Measurements from ENCODE around the gene PREB.

The PREB gene

DNA sequence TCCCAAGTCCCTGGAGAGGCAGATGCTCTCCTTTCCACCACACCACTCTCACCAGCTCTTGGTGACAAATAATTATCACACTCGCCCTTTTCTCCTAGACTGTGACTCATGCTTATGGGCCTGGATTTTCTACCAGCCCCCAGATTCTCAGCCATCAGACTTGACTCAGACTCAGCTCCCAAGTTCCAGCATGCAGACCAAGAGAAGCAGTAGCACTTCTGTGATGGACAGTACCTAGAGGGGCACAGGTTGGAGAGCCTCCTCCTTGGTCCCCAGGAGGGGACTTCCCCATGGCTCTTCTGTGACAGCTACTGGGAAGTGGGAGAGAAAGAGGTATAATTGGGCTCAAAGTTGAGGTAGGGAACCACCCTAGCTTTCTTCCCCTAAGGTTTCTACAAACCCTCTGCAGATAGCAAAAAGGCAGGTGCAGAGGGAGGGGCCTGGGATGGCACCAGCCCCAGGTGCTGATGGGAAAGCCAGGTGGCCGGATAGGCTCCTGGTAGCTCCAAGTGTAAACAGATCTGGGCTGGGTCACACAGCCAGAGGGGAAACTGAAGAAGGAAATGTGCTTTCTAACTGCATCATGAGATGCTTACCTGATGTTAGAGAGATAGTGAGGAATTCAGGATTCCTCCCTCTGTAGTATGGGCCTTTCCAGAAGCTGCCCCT, 18.5 kb upstream of the PREB start:
- DNase-seq (ENCODE audit: low read depth in 2 of 2), result no peak

- no peak for DNase-seq (ENCODE audit: low read depth in 2 of 2)
Observed at GRCh38 chr2:27152102-27152795, 17.8 kb upstream of the PREB start.

- DNase-seq (ENCODE audit: low read depth in 2 of 2), result no peak
Observed at GRCh38 chr2:27150639-27151230, 16.3 kb upstream of the PREB start.

- DNase-seq (ENCODE audit: low read depth in 2 of 2), result no peak
Observed at GRCh38 chr2:27149570-27150405, 15.4 kb upstream of the PREB start.

DNA sequence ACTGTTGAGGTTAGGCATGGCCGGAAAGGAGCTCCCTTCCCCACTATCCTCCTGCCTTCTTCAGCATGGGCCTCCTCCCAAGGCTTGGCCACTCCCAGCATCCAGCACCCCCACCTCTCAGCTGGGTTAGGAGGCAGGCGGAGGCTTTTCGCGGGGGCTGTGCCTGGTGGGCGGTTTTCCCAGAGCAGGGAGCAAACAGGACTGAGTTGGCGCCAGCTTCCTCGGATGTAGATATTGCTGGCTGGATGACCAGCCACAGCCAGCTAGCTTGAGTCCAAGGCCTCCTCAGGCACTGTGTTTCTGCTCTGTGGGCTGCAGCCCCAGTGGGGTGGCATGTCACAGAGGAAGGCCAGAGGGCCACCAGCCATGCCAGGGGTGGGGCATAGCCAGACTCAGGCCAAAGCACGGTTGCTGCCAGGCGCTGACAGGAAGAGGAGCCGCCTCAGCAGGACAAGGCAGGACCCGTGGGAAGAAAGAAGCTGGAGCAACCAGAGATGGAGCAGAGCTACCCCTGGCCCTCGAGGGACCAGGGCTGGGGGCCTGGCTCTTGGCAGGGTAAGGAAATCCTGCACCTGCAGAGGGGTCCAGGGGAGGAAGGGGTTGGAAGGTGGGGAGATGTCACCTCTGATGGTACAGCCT, 14.5 kb upstream of the PREB start, which contains the start of gene TCF23:
Gene TCF23, plus strand, starts transcription at position 204 of the 639 bp plus-strand sequence. Its CDS starts 130 bp downstream, at position 334.
- no peak for DNase-seq (ENCODE audit: low read depth in 2 of 2)

DNA sequence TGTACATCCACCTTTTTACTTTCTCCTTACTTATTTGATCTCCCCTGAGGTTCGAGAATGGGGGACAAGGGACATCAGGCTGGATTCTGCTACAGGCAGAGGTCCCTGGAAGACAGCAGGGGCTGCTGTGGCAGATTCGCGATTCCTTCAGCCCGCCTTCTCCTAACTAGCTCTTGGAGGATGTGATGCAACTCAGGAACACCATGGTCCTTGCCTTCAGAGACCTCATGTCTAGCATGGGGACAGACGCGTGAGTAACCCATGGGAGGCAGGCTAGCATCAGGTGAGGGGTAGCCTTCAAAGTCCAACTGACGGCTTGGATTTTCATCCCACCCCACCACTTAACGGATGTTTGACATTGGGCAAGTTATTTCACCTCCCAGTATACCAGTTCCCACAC, 13.5 kb upstream of the PREB start:
- no peak for DNase-seq (ENCODE audit: low read depth in 2 of 2)

GRCh38 chr2:27145682-27146081, 11.2 kb upstream of the PREB start:
- DNase-seq (ENCODE audit: low read depth in 2 of 2), result no peak

DNA sequence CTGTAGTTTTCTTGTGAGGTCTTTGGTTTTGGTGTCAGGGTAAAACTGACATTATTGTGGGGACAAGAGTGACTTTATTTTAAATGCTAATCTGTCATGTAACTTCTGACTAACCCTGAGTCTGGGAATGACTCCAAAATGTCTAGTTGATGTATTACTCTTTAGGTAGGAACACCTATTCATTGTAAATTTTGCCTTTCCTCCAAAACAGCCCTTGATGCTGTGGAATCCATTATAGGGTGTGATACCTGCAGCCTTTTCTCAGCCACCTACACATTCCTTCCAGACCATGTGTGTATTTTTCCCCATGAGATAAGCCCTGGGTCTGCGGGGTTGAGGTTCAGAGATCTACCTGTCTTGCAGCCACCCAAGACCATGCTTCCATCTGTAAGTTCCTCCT, 8.8 kb upstream of the PREB start:
- DNase-seq (ENCODE audit: low read depth in 2 of 2), result no peak

DNA sequence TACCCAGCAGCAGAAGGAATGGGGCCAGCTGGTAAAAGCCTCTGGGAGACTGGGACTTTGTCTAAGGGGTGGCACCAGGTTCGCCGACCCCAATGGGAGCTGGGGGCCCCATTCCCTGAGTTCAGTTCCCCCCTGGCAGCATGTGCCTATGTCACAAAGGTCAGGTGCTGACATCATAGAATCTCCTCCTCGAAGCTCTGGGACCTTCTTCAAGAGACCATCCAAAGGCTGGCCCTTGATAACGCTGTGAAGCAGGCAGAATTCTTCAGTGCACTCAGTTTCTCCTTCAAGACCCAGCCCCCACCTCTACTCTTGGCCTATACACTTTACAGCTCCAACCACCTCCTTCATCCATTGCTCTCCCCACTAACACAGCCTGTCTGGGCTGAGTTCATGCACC, 4.9 kb upstream of the PREB start, which contains the start of gene PRR30:
Gene PRR30, minus strand, starts transcription at position 101 of the 400 bp plus-strand sequence. CDS start 1,081 bp downstream, outside the sequence.
- no peak for DNase-seq (ENCODE audit: low read depth in 2 of 2)

DNA sequence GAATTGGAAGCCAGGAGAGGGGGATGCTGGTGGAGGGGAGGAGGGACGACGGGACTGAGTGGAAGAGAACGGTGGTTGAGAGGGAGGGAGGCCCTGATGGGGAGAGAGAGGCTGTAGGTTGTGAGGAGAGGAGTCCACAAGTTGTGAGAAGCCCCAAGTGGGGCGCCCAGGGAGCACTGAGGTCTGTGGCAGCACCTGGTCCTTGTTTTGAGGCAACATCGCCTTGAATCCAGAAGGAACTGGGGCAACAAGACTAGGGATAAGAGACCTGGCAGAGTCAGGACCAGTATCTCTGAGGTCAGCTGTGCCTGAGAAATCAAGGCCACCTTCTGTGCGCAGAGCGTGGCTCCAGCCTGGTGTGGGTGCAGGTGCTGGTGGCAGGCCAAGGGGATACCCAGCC, 3.7 kb upstream of the PREB start:
- DNase-seq (ENCODE audit: low read depth in 2 of 2), result no peak

DNA sequence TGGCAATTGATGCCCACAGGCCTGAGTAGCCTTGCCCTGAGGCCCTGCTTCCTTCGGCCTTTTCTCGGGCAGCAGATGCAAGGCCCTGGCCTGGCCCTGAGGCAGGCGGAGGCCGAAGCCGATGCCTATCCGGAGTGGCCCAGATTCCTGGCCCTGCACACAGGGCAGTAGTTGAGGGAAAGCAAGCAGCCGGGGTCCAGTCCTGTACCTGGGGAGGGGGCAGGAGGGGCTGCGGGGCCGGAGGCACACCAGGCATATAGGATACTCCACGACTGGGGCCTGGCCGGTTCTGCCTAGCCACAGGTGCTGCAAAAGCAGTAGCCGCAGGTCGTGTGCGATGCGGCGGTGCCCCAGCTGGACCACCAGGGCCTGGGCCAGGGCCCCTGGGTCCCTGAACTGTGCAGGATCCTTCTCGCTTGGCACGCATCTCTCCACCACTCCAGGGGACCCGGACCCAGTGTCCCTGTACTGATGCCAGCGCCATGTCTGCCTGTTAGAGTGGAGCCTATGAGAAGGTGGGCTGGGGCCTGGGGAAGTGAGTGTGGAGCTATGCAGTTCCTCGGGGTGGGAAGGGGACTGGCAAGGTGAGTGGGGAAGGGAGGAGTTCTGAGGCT, 3.0 kb upstream of the PREB start:
- no peak for DNase-seq (ENCODE audit: low read depth in 2 of 2)

DNA sequence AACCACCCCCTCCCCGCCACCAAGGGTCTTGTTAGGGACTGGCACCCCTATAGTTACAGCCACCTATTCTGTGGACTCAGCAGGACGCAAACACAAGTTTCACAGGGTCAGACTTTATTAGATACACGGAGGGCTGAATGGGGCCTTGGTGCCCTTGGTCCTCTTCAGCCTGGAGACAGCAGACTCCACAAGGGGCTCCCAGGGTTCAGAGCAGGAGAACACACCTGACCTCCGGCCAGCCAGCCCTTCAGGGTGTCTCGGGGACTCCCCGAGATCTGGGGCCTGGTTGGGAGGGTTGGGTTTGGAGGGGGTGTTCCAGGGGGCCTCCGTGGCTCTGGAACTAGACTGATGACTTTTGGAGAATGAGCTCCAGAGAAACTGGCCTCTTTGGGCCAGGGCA, 2.3 kb upstream of the PREB start:
- no peak for DNase-seq (ENCODE audit: low read depth in 2 of 2)

- no peak for DNase-seq (ENCODE audit: low read depth in 2 of 2)
Observed at GRCh38 chr2:27135478-27135955, 1.1 kb upstream of the PREB start.

- DNase-seq (ENCODE audit: low read depth in 2 of 2), result no peak
Observed at GRCh38 chr2:27134781-27135477, 493 bp upstream of the PREB start.

DNA sequence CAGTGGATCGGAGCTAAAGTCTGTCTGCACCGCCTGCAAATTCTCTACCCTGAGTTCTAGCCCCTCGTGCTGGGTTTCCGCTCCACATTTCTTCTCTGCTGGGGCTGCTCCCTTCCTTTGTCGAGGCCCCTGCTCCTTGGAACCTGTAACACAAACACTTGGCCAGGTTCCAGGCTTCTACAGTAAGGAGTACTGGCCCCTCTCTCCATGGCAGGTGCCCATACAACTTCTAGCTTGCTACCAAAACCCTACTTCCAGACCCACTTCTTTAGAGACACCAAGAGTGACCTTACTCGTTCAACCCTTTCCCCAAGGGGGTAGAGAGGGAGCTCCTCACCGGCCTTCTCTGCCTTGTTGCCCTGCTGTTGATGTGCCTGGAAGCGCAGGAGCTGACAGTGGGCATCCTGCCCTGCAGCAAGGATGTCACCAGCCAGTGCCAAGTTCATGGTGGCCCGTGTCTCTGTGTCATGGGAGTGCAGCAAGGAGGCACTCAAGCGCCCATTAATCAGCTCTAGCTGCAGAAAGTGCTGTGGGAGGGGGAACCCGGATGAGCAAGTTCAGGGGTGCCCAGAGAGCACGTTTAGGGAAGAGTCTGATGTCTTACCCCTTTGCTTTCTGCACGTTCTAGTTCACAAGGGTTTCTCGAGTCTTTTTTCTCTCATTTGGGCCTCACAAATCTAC, 1.1 kb downstream of the PREB start:
- DNase-seq (ENCODE audit: low read depth in 2 of 2), result no peak

DNA sequence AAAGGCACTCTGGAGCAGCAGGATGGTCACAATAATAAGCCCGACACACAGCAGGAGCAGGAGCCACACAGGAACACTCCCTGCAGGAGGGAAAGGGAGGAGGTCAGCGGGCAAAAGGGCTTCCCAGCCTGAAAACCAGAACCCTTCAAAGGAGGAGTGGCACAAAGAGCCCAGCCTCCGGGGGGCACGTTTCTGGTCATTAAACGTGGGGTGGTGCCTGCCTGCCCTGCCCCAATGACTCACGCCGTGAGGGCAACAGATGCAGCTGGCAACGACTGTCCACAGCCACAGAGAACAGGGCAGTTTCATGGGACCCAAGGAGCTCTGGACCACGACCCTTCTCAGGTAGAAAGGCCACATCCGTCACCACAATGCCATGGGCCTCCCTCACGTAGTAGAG, 3.0 kb downstream of the PREB start:
- DNase-seq (ENCODE audit: low read depth in 2 of 2), result no peak

- DNase-seq (ENCODE audit: low read depth in 2 of 2), result no peak
Observed at GRCh38 chr2:27130396-27130795, 4.0 kb downstream of the PREB start.

- DNase-seq (ENCODE audit: low read depth in 2 of 2), result no peak
Observed at GRCh38 chr2:27128668-27129571, 5.5 kb downstream of the PREB start.
